HepG2 (cell line): ENCODE data around the gene ESPN. TPM values are rescaled to one million over a fixed set of nuclear protein-coding genes. Genes with fewer than 3 reads are reported as not detected.

ENCODE experiments used
- ATAC-seq: fragments of 200-7000 bp; cut with Tn5 transposase; 3 replicates; pipeline ENCODE4 v1.9.1; 2020; ENCODE audit warnings: mild to moderate bottlenecking, moderate library complexity
- BruUV-seq: library from RNA; stranded (reverse); fragments of 400-500 nt; replicated peaks from 2 replicates; lab custom pipeline; 2021; lab: Mats Ljungman, UMichigan
- CTCF ChIA-PET: fragments of 300-600 bp; formaldehyde crosslinking; extraction: SDS; loops from one replicate; lab custom pipeline; 2021; ENCODE audit warnings: low total read pairs, inconsistent platforms, low intra/inter-chr PET ratio; lab: Yijun Ruan, JAX
- POLR2A ChIA-PET: fragments of 350-600 bp; sonication (Branson Sonifier 250); formaldehyde crosslinking; loops from one replicate; lab custom pipeline; 2020; ENCODE audit warnings: antibody characterized with exemption, inconsistent platforms; lab: Yijun Ruan, JAX
- DNase-seq: peaks from one replicate; pipeline ENCODE4 v3.0.0-alpha.2; 2015; ENCODE audit warnings: low spot score
- FAIRE-seq: peaks from 3 replicates; lab custom pipeline; 2011; peaks lifted over from hg19 to GRCh38; lab: Jason Lieb, UNC
- H2AFZ ChIP-seq: one replicate; pipeline ENCODE4 v1.6.1; 2011; ENCODE audit warnings: low read length, inconsistent platforms
- H3K27ac ChIP-seq: fragments of 300-600 bp; 3 replicates; pipeline ENCODE4 v1.8.0; 2011; ENCODE audit warnings: mixed run types, mild to moderate bottlenecking, mixed read lengths, low read length, inconsistent platforms; ENCODE audit not compliant: insufficient read depth; ENCODE audit errors: extremely low read length
- H3K27me3 ChIP-seq, 2 experiments: fragments of 200-600 bp in 1 of 2; 2 replicates in 1 of 2; 3 replicates in 1 of 2; pipeline versions ENCODE4 v1.6.0 to v1.8.0; 2011; ENCODE audit warnings: low read length in 2 of 2, mild to moderate bottlenecking in 2 of 2, moderate library complexity in 2 of 2, inconsistent platforms in 1 of 2; ENCODE audit not compliant: insufficient read depth in 2 of 2, control insufficient read depth in 1 of 2
- H3K36me3 ChIP-seq, 2 experiments: fragments of 200-600 bp in 1 of 2; replicated peaks in 1 of 2; 2 replicates in 1 of 2; 3 replicates in 1 of 2; pipeline versions ENCODE4 v1.5.1 to v1.8.0; 2011; ENCODE audit warnings: low read length in 2 of 2, inconsistent platforms in 1 of 2; ENCODE audit not compliant: insufficient read depth in 2 of 2, control insufficient read depth in 1 of 2
- H3K4me1 ChIP-seq: 2 replicates; pipeline ENCODE4 v1.5.1; 2012; ENCODE audit warnings: low read length, inconsistent platforms; ENCODE audit not compliant: insufficient read depth
- H3K4me2 ChIP-seq: 2 replicates; pipeline ENCODE4 v1.6.0; 2011; ENCODE audit warnings: low read depth, low read length, inconsistent platforms
- H3K4me3 ChIP-seq, 3 experiments: fragments of 200-600 bp in 1 of 3; sonication (generic), shearing (Covaris generic) in 1 of 3; replicated peaks in 1 of 3; 2 replicates each; pipeline ENCODE4 v1.5.1; 2011 to 2016; ENCODE audit warnings: low read length in 3 of 3, inconsistent platforms in 2 of 3, low read depth in 2 of 3, mild to moderate bottlenecking in 2 of 3, control low read depth in 1 of 3, mixed read lengths in 1 of 3; ENCODE audit not compliant: insufficient read depth in 1 of 3
- H3K79me2 ChIP-seq: one replicate; pipeline ENCODE4 v1.6.1; 2011; ENCODE audit warnings: low read length, inconsistent platforms; ENCODE audit not compliant: insufficient read depth
- H3K9ac ChIP-seq: 2 replicates; pipeline ENCODE4 v1.6.0; 2011; ENCODE audit warnings: mild to moderate bottlenecking, low read depth, low read length, inconsistent platforms; ENCODE audit not compliant: insufficient read depth
- H3K9me3 ChIP-seq: 2 replicates; pipeline ENCODE4 v1.5.1; 2012; ENCODE audit warnings: mild to moderate bottlenecking, low read length
- H4K20me1 ChIP-seq: 2 replicates; pipeline ENCODE4 v1.6.0; 2011; ENCODE audit warnings: inconsistent platforms, mild to moderate bottlenecking, low read length, moderate library complexity; ENCODE audit not compliant: insufficient read depth
- GABPB1 ChIP-seq: IDR thresholded peaks from 2 replicates; pipeline ENCODE4 v1.6.1; 2016; ENCODE audit warnings: mild to moderate bottlenecking, missing genetic modification reagents, moderate library complexity, missing compliant biosample characterization
- NR2F6 ChIP-seq, 2 experiments: IDR thresholded peaks; 2 replicates each; pipeline ENCODE4 v1.6.1; 2016; ENCODE audit warnings: antibody characterized with exemption in 1 of 2, mild to moderate bottlenecking in 1 of 2
- ZFP90 ChIP-seq: sonication (generic); formaldehyde crosslinking; IDR thresholded peaks from 2 replicates; pipeline ENCODE4 v1.8.0; 2022; ENCODE audit warnings: missing genetic modification reagents, mild to moderate bottlenecking, inconsistent platforms, borderline replicate concordance
- WGBS: methylation state at CpG from one replicate; pipeline ENCODE4 v1.1.6; 2017; ENCODE audit warnings: low lambda C conversion rate; 5-methylcytosine and 5-hydroxymethylcytosine counted together
- in situ Hi-C: cut with HindIII; loops from 2 replicates; pipeline ENCODE4 v1.10.0; 2017; ENCODE audit warnings: low pct_unique_long_range_greater_than_20kb; ENCODE audit not compliant: extremely low pct_ligation_motif_present
- intact Hi-C: fragments of 100-400 bp; cut with micrococcal nuclease; formaldehyde crosslinking; loops from one replicate; pipeline ENCODE4 v1.10.0; 2022; ENCODE audit not compliant: unreplicated experiment
- polyA plus RNA-seq, 8 experiments: library from polyadenylated mRNA; depleted of rRNA in 3 of 8; stranded (reverse) in 7 of 8; unstranded in 1 of 8; fragments of >200 nt; fragmentation: Illumina TruSeq in 4 of 8; extraction: Trizol in 4 of 8; gene quantifications; 2 replicates each; pipeline versions ENCODE4 v1.2.1 to v1.2.3, GENCODE V29; 2011 to 2016; ENCODE audit warnings: low read depth in 4 of 8, missing spikeins in 1 of 8, mixed read lengths in 1 of 8; ENCODE audit not compliant: insufficient read depth in 1 of 8
- total RNA-seq, 5 experiments: library from RNA; depleted of rRNA; stranded (reverse); fragments of >200 nt; fragmentation: Illumina TruSeq; extraction: Trizol; gene quantifications; 2 replicates each; pipeline ENCODE4 v1.2.3, GENCODE V29; 2016; ENCODE audit warnings: low read depth in 1 of 5
- TF ChIP-seq, protein P1 (sequence below): sonication (generic); formaldehyde crosslinking; IDR thresholded peaks from 2 replicates; pipeline ENCODE4 v1.4.0; 2020; ENCODE audit warnings: missing genetic modification reagents

ESPN gene
- total and polyA plus RNA-seq, 2 of the 13 experiments (the other 11 are each of a cell fraction or from before 2014, with no cell fraction given), result 48.6 to 54.2 TPM

- Histone ChIP-seq H2AFZ (no peak overlapping the region), H3K4me2 (peak overlapping the region; percentile 47), H3K4me1 (peaks cover 40% of the 10 kb centered on the region), H4K20me1 (no peaks in the 10 kb centered on the region), H3K4me3 (peak overlapping the region; percentile 30 to 60 (median 45); a peak in 4 of 6 replicates), H3K9ac (no peak overlapping the region), H3K79me2 (no peaks in the 10 kb centered on the region), H3K27ac (no peak overlapping the region)
- FAIRE-seq (no peak), ATAC-seq (no peak)
- ChIA-PET POLR2A (interaction anchor here (0.9 kb wide), 1 partner anchor 279 kb away, joined by 3 read pairs; the partner anchor contains the start of gene RNF207), CTCF (interaction anchor here (0.7 to 2.0 kb wide), 2 partner anchors 10 to 38 kb away, joined by 3 to 24 read pairs; no protein-coding TSS in a partner anchor)
- WGBS, result 67% methylated on average over 32 of the region's 80 CpGs
- TF ChIP-seq GABPB1 (CRISPR knock-in tag) (0 out of 2 replicates have a peak, but pooled peaks have one; percentile 15), NR2F6 (IDR thresholded peaks at IDR 0.05) (no peak), NR2F6 (CRISPR knock-in tag; IDR thresholded peaks at IDR 0.05) (no peak), ZFP90 (CRISPR knock-in tag) (no peak)
- TF ChIP-seq, protein P1, sequence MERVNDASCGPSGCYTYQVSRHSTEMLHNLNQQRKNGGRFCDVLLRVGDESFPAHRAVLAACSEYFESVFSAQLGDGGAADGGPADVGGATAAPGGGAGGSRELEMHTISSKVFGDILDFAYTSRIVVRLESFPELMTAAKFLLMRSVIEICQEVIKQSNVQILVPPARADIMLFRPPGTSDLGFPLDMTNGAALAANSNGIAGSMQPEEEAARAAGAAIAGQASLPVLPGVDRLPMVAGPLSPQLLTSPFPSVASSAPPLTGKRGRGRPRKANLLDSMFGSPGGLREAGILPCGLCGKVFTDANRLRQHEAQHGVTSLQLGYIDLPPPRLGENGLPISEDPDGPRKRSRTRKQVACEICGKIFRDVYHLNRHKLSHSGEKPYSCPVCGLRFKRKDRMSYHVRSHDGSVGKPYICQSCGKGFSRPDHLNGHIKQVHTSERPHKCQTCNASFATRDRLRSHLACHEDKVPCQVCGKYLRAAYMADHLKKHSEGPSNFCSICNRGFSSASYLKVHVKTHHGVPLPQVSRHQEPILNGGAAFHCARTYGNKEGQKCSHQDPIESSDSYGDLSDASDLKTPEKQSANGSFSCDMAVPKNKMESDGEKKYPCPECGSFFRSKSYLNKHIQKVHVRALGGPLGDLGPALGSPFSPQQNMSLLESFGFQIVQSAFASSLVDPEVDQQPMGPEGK (CRISPR knock-in tag), result peak; percentile 28; the same call in 1 of the 2 replicates
- TF ChIP-seq, all 625 proteins: peak for 2
- BruUV-seq, result no TSS peak
- H3K27me3 ChIP-seq, result peaks cover 0 to 3% of the 10 kb centered on the region in 2 experiments; a peak in 1 of 5 replicates
- DNase-seq, result no peak
- in situ Hi-C loops, result loop anchor here (25.0 kb wide), 1 partner anchor 727 kb away; no protein-coding TSS in a partner anchor
- intact Hi-C loops, result loop anchor here (1.0 to 5.0 kb wide), 2 partner anchors 38 to 162 kb away; no protein-coding TSS in a partner anchor
- H3K36me3 ChIP-seq, result no peaks in the 10 kb centered on the region
- H3K9me3 ChIP-seq, result no peaks in the 10 kb centered on the region
Measured at GRCh38 chr1:6485168-6486101, 60.9 kb downstream of the ESPN start.
